Stimulated activated CD8-positive, alpha-beta memory T cell treated with anti-CD3 and anti-CD28 coated beads, Interleukin-4, amount 100 ng/mL, for 4 hours (primary cell): ENCODE data around the gene PPIL6.

Experiments used
- DNase-seq, 2 donors: peaks; one replicate each; pipeline ENCODE4 v3.0.0-alpha.2; 2020; ENCODE audit warnings: low read depth in 2 of 2, low spot score in 1 of 2

The PPIL6 gene

DNA sequence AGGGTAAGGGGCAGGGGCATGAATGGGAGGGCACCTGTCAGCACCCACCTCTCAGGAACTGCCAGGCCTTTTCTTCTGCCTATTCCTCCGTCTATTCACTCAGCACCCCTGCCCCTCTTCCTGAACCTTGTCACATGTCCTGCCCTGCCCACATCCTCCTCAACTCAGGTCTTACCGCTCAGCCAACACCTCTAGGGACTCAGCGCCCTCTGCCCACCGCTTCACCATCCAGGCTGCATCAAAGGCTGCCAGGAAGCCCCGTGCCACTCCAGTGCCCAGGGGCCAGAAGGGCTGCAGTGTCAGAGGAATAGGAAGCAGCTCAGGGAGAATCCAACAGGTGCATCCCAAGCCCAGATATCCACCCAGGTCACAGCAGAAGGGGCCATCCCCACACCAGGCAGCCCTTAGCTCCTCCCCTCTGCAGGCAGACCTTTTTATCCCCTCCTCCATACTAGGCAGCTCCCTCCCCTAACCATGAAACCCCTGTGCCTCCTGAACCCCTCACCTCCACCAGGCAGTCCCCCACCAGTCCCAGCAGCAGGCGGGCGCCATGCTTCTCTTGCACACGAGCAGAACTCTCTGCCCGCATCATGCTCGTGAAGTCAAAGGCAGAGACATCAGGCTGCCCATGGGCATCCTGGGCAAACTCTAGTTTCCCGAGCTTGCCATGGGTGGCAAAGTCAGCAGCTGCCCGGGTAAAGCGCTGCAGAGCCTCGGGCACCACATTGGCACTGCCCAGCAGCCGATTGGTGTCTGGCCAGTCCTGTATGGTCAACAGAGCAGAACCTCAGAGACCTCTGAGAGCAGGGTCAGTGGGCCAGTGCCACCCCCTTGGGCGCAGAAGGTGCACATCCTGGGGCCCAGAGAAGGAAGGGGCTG, 9.6 kb upstream of the PPIL6 start:
- no peak for DNase-seq

DNA sequence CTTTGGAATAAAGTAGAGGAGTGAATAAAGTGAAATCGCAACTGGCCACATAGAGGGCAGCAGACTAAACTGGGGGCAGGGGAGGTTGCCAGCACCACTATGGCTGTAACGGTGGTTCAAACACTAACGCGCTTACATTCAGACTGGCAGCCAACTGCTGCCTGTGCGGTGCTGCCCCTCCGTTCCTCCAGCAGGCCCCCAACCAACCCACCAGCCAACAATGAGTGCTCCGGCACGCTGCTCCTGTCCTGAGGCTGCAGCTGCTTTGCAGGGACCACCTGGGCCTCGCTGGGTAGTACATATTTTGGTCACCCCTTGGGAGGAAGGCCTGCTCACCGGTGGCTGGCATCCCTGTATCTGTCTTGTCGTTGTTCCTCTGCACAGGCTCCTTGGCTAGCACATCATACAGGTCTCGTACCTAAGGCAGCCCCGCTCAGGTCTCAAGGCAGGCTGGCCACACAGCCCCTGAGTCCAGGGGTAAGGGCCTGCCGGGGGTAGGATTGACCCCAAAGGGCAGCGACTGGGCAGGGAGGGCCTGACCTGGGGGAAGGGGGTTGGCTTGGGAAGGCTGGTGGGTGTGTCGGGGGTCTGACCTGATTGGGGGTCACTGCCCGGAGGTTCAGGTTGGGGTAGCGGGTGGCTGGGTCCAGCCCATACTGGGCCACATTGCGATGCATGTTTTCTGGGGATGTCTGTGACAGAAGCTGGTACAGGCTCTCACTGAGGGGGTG, 8.8 kb upstream of the PPIL6 start:
- no peak for DNase-seq

DNA sequence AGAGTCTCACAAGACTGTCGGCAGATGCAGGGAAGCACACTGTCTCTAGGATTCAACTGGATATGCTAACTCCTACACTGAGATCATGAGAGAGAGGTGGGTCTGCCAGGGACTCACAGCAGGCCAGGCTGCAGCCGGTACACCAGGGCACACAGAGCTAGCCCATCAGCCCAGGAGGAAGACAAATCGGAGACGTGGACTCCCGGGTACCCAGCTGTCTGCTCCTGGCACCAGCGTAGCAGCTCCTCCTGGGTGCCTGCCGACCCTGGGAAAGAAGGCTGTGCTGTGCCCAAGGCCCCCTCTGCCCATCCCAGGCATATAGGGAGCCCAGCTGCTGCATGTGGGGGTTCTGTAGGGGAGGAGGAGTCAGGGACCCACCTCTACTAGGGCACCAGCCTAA, 8.2 kb upstream of the PPIL6 start:
- no peak for DNase-seq

DNA sequence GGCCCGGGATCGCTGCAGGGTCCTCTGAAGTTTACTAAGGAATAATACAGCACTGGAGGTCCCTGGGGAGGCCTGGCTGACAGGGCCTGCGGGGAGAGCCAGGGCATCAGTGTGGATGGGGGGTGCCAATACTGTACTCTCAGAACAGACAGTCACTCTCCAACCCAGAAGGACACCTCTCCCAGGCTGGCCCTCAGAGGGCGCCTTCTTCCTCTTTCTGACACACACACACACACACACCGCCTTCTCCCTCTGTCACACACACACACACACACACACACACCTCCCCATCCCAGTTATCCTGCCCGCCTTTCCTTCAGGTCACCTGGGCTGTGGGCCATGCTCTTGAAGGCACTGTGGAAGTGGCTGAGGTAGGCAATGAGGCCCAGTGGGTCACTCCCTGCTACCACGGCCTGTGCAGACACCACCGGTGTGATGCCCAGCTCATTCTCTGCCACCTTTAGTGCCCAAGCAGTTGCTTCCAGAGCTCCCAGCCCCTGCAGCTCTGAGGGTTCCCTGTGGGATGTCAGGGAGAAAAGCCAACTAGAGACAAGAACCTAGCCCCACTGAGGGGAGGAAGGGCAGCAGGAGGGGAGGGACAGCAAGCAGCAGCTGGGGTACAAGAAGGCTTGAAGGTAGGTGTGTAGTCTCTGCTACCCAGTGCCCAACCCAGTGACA, 7.6 kb upstream of the PPIL6 start:
- no peak for DNase-seq

- no peak for DNase-seq
These were observed 6.7 kb upstream of the PPIL6 start for GRCh38 chr6:109447087-109447486.

DNA sequence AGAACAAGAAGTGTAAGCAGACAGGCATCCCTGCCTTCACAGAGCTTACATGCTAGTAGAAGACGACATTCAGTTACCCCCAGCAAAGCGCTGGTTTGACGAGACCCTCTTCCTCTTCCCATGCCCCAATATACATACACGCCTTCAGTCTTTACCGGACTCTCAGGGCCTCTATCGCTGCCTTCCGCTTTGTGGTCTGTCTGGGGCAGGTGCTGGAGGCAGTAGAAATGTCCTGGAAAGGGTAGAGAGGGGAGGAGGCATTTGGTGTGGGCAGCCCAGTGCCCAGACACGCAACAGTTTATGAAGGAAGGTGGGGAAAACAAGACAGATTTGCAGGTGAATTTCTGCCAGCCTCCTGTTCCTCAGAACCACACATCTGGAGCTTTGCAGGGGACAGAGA, 6.1 kb upstream of the PPIL6 start:
- DNase-seq: no peak

- no peak for DNase-seq
These were observed 5.6 kb upstream of the PPIL6 start for GRCh38 chr6:109446072-109446471.

- no peak for DNase-seq
These were observed 5.0 kb upstream of the PPIL6 start for GRCh38 chr6:109445382-109445781.

DNA sequence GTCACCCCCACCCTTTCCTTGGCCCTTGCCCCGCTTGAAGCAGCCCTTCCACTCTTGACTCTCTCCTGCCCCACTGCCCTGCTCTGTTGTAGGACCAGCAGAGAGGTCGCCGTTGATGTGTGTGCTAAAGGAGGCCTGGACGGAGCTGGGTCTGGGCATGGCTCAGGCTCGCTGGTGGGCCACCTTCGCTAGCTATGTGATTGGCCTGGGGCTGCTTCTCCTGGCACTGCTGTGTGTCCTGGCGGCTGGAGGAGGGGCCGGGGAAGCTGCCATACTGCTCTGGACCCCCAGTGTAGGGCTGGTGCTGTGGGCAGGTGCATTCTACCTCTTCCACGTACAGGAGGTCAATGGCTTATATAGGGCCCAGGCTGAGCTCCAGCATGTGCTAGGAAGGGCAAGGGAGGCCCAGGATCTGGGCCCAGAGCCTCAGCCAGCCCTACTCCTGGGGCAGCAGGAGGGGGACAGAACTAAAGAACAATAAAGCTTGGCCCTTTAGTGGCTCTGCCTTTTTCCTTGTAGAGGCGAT, 3.1 kb upstream of the PPIL6 start:
- DNase-seq: no peak

GRCh38 chr6:109442393-109442924, 2.0 kb upstream of the PPIL6 start:
- no peak for DNase-seq

GRCh38 chr6:109441069-109441816, 815 bp upstream of the PPIL6 start:
- no peak for DNase-seq

GRCh38 chr6:109436041-109436440, 4.4 kb downstream of the PPIL6 start:
- no peak for DNase-seq

GRCh38 chr6:109434456-109434855, 6.0 kb downstream of the PPIL6 start:
- no peak for DNase-seq

DNA sequence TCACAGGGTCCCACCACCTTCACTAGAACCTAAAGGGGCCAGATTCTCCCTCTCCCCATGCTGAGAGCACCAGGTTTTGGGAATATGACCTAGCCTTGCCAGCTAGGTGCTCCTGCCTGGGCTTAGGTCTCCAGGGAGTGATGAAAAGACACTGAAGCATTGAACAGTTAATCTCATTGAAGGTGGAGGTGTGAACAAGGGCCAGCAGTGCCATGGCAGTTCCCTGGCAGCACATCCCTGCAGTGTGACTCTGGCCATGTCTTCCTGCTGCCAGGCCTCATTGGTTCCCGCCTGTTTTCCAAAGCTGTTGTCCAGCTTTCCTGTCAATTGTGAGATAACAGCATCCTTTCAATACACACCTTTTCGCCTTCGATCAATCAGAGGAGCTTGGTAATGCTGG, 10.9 kb downstream of the PPIL6 start:
- DNase-seq: no peak

- no peak for DNase-seq
These were observed 11.4 kb downstream of the PPIL6 start for GRCh38 chr6:109428889-109429477.

DNA sequence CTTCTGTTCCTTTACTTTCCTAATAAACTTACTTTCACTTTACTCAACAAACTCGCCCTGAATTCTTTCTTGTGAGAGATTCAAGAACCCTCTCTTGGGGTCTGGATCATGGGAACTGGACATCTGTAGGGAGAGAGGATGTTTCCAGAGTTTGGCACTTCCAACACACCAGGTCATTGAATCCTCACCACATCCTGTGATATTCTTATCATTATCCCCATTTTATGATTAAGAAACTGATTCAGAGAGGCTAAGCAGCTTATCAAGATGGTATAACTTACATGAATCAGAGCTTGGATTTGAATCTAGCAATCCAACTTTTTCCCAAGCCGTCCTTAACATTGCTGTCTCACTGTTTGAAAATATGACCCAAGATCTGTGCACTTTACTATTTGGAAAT, 15.5 kb downstream of the PPIL6 start:
- DNase-seq: no peak

GRCh38 chr6:109421184-109421583, 19.2 kb downstream of the PPIL6 start:
- DNase-seq: no peak

DNA sequence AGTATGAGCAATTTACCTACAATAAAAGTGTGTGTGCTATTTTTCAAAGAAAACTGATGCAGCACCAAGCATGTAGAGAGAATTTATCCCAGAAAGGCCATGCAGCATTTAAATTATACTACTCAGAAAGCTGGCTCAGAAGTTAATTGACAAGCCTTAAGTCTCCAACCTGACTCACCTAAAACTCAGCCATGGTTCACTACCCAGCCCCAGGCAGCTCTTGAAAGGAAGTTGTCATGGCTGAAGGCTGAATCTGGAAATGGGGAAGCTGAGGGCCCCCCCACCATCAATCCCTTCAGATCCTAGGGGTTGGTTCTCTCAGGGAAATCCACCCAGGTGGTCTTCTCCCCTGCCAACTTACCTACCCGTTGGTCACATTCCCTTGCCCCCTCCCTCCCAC, 19.7 kb downstream of the PPIL6 start:
- DNase-seq: no peak

DNA sequence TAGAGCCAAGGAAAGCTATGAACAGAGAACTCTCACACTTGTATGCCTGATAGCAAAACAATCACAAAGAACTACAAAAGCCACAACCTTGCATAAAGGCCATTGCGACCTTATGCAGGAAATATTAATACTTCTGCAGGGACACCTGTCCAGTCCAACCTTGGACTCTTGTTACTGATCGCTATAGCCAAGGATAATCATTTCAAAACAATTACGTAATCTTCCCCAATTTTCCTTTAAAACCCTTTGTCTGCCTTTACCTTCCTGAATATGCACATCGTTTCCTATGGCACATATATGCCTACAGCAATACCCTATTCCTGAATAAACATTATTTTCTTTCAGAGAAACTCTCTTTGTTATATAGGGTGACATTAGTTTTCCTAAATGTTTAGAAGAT, 22.8 kb downstream of the PPIL6 start:
- DNase-seq: no peak

- no peak for DNase-seq
These were observed 29.4 kb downstream of the PPIL6 start for GRCh38 chr6:109411034-109411433.
